OCI-LY7 (cell line): ENCODE data around the gene NRIP1.

ENCODE experiments used
- CTCF ChIP-seq: fragments of 200-600 bp; sonication (generic); conservative IDR thresholded peaks from 2 replicates; pipeline ENCODE4 v1.5.1; 2014; ENCODE audit warnings: mild to moderate bottlenecking, antibody characterized with exemption, low read length, moderate library complexity, mixed read lengths
- EZH2phosphoT487 ChIP-seq: fragments of 200-600 bp; sonication (generic); IDR thresholded peaks from 2 replicates; pipeline ENCODE4 v1.6.1; 2018; ENCODE audit warnings: low read depth, borderline replicate concordance, mild to moderate bottlenecking, mixed run types, antibody characterized with exemption, low read length, moderate library complexity, mixed read lengths

- no peak for TF ChIP-seq CTCF
- no peak for TF ChIP-seq EZH2phosphoT487
Observed at GRCh38 chr21:15051644-15052458, 12.9 kb downstream of the NRIP1 start.
